Measurements from ENCODE around the gene SH3GL1. TPM values are rescaled to one million over a fixed set of nuclear protein-coding genes. Genes with fewer than 3 reads are reported as not detected.

SH3GL1 gene
- total and polyA plus RNA-seq, 2 donors from 2014 or later, result 34.8 to 52.7 TPM

DNA sequence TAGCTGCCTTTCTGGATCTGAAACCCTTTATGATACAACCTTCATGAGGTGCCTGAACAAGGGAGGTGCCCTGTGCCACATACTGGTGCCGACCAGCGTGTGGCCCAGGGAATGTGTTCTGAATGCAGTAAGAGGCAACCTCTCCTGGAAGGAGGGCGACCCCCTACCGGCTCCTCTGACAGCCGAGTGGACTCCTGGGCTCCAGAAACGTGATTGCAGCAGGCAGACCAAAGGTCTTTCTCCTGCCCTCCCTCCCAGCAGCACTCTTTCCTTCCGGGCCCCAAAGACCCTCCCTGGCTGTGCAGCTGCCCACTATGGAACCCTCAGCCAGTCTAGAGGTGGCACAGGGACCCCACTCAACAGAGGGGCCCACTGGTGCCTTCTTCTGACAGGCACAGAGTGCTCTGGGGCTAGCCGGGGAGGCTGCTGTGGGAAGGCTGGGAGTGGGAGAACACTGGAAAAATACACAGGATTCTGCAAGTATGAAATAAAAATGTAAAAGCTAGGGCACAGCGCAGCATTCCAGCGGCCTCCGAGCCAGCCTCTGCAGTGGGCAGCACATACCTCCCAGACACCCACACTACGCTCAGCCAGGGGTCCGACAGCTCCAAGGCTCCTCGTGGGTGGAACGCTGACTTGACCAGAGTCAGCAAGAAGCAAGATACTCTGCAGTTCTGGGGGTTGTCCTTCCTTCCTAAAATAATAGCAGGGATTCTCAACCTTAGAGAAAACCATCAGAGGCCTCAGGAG, 14.9 kb downstream of the SH3GL1 start:
- Histone ChIP-seq H3K36me3 (ENCODE audit: control insufficient read depth in 2 of 3, insufficient read depth in 3 of 3, low read length in 3 of 3) (peaks cover 0 to 9% (median 2%) of the 10 kb centered on the region in 3 donors), H3K27me3 (ENCODE audit: control insufficient read depth, insufficient read depth, low read length) (no peaks in the 10 kb centered on the region), H3K9me3 (ENCODE audit: control insufficient read depth in 2 of 3, insufficient read depth in 1 of 3, low read length in 3 of 3) (no peaks in the 10 kb centered on the region), H3K9ac (ENCODE audit: low read length in 3 of 3) (no peak overlapping the region), H3K27ac (ENCODE audit: low read depth in 2 of 2, low read length in 2 of 2) (no peak overlapping the region), H3K4me3 (ENCODE audit: low read length in 3 of 3) (no peak overlapping the region), H3K4me1 (ENCODE audit: control insufficient read depth in 2 of 3, insufficient read depth in 2 of 3, low read depth in 1 of 3, low read length in 3 of 3) (peaks cover 4 to 28% (median 20%) of the 10 kb centered on the region in 3 donors)
- DNase-seq (no peak), FAIRE-seq (no peak)
- TF ChIP-seq CTCF (IDR thresholded peaks at IDR 0.05; ENCODE audit: borderline replicate concordance, extremely low read depth, insufficient read depth), result no peak
- intact Hi-C loops (cut with DNase I), result no loop called here

DNA sequence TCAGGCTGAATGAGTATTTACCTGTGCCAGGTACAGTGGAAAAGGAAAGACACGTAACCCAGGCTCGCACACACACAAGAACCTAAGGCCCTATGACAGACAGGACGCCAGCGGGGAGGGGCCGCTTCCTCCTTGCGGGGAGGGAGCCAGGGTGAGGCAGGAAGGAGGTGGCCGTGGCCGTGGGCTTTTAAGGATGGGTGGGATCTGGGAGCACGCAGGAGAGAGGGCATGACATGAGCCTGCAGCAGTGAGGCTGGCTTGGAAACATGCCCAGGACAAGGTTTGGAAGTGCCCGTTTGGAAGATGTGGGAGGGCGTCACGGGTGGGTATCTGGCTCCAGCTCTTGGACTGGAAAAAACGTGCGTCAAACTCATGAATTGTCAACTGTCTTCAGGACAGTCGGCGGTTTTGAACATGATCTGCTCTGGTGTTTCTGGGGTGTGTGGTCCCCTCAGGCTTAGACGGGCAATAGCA, 20.1 kb downstream of the SH3GL1 start:
- peak in 2 of 5 donors; percentile 46 to 88 for DNase-seq
- no peaks in the 10 kb centered on the region for H3K9me3 ChIP-seq (ENCODE audit: control insufficient read depth in 2 of 3, insufficient read depth in 1 of 3, low read length in 3 of 3)
- TF ChIP-seq CTCF (IDR thresholded peaks at IDR 0.05; ENCODE audit: borderline replicate concordance, extremely low read depth, insufficient read depth), result no peak
- peaks cover 0 to 6% (median 2%) of the 10 kb centered on the region in 3 donors for H3K36me3 ChIP-seq (ENCODE audit: control insufficient read depth in 2 of 3, insufficient read depth in 3 of 3, low read length in 3 of 3)
- H3K27me3 ChIP-seq (ENCODE audit: control insufficient read depth, insufficient read depth, low read length), result no peaks in the 10 kb centered on the region
- H3K4me3 ChIP-seq (ENCODE audit: low read length in 3 of 3), result no peak overlapping the region
- peaks cover 0 to 44% (median 14%) of the 10 kb centered on the region in 3 donors for H3K4me1 ChIP-seq (ENCODE audit: control insufficient read depth in 2 of 3, insufficient read depth in 2 of 3, low read depth in 1 of 3, low read length in 3 of 3)
- peak overlapping the region; percentile 55 to 61 for H3K27ac ChIP-seq (ENCODE audit: low read depth in 2 of 2, low read length in 2 of 2)
- H3K9ac ChIP-seq (ENCODE audit: low read length in 3 of 3), result no peak overlapping the region
- no peak for FAIRE-seq
- intact Hi-C loops (cut with DNase I), result no loop called here

DNA sequence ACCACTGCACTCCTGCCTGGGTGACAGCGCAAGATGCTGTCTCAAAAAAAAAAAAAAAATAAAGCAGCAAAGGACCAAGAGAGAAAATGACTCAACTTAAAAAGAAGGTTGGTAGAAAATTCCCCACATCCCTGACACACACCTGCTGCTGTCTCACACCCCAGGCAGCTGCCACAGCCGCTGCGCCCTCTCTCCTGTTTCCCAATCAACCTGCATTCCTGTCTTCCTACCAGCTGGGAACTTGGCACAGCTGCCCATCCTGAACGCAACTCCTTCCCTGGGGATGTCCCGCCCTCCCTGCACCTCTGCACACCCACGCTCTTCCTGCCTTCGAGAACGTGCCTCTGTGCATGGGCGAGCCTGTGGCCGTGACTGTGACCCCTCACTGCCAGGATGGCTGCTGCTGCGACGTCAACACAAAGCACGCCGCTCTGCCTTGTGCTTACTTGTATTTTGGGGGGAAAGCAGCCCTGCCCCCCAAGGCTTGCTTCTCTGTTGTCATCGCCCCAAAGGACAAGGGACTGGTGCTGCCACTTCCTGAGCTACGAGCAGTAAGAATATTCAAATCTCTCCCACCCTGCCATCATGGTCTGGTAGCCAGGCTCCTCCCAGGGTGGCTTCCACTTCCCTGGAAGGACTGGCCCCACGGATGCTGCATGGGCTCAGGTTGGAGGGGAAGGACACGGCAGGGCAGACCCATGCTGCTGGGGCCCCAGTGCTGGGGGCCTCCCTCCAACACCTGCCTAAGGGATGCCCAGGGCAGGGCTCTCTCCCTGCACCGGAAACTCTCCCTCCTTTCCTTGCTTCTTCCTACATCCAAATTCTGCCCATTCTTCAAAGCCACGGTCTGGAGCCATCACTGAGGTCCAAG, 20.7 kb downstream of the SH3GL1 start:
- Histone ChIP-seq H3K4me1 (ENCODE audit: control insufficient read depth in 2 of 3, insufficient read depth in 2 of 3, low read depth in 1 of 3, low read length in 3 of 3) (peaks cover 0 to 50% (median 20%) of the 10 kb centered on the region in 3 donors), H3K27ac (ENCODE audit: low read depth in 2 of 2, low read length in 2 of 2) (peak overlapping the region; percentile 55 to 61), H3K4me3 (ENCODE audit: low read length in 3 of 3) (no peak overlapping the region), H3K27me3 (ENCODE audit: control insufficient read depth, insufficient read depth, low read length) (no peaks in the 10 kb centered on the region), H3K9ac (ENCODE audit: low read length in 3 of 3) (no peak overlapping the region), H3K36me3 (ENCODE audit: control insufficient read depth in 2 of 3, insufficient read depth in 3 of 3, low read length in 3 of 3) (peaks cover 0 to 6% (median 2%) of the 10 kb centered on the region in 3 donors), H3K9me3 (ENCODE audit: control insufficient read depth in 2 of 3, insufficient read depth in 1 of 3, low read length in 3 of 3) (no peaks in the 10 kb centered on the region)
- intact Hi-C loops (cut with DNase I), result no loop called here
- FAIRE-seq (no peak), DNase-seq (peak; percentile 64 to 95 (median 70))
- TF ChIP-seq CTCF (IDR thresholded peaks at IDR 0.05; ENCODE audit: borderline replicate concordance, extremely low read depth, insufficient read depth), result no peak

Data from kidney (tissue), 14 donors.